22Rv1 (cell line): ENCODE results near the gene ENHO.

Experiments
- ZFX ChIP-seq: fragments of 450-650 bp; IDR thresholded peaks from 2 replicates; pipeline ENCODE4 v1.6.1; 2017; ENCODE audit warnings: antibody characterized with exemption, borderline replicate concordance
- TF ChIP-seq, protein P1 (sequence below): fragments of 450-650 bp; IDR thresholded peaks from 2 replicates; pipeline ENCODE4 v1.5.1; 2017; ENCODE audit warnings: mild to moderate bottlenecking

GRCh38 chr9:34555500-34555899, 32.7 kb upstream of the ENHO start:
- TF ChIP-seq, protein P1, sequence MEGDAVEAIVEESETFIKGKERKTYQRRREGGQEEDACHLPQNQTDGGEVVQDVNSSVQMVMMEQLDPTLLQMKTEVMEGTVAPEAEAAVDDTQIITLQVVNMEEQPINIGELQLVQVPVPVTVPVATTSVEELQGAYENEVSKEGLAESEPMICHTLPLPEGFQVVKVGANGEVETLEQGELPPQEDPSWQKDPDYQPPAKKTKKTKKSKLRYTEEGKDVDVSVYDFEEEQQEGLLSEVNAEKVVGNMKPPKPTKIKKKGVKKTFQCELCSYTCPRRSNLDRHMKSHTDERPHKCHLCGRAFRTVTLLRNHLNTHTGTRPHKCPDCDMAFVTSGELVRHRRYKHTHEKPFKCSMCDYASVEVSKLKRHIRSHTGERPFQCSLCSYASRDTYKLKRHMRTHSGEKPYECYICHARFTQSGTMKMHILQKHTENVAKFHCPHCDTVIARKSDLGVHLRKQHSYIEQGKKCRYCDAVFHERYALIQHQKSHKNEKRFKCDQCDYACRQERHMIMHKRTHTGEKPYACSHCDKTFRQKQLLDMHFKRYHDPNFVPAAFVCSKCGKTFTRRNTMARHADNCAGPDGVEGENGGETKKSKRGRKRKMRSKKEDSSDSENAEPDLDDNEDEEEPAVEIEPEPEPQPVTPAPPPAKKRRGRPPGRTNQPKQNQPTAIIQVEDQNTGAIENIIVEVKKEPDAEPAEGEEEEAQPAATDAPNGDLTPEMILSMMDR = no peak
- TF ChIP-seq ZFX = no peak
